Endothelial cell (in vitro differentiated cells): ENCODE data around the gene RGS7. TPM values are rescaled to one million over a fixed set of nuclear protein-coding genes. Genes with fewer than 3 reads are reported as not detected.
A peak's percentile ranks its signal among the peaks of the same experiment; 100 is the strongest.

Experiments used
- DNase-seq: peaks from one replicate; pipeline ENCODE4 v3.0.0; 2021; ENCODE audit warnings: low spot score
- H3K27ac Mint-ChIP-seq: one replicate; pipeline ENCODE4 v1.8.0; 2021; ENCODE audit warnings: mixed read lengths, inconsistent platforms; ENCODE audit not compliant: unreplicated experiment
- H3K27me3 Mint-ChIP-seq: one replicate; pipeline ENCODE4 v1.8.0; 2021; ENCODE audit warnings: mild to moderate bottlenecking, moderate library complexity, mixed read lengths, inconsistent platforms; ENCODE audit not compliant: unreplicated experiment
- H3K36me3 Mint-ChIP-seq: one replicate; pipeline ENCODE4 v1.8.0; 2021; ENCODE audit warnings: mild to moderate bottlenecking, low read depth, mixed read lengths, inconsistent platforms; ENCODE audit not compliant: unreplicated experiment
- H3K4me1 Mint-ChIP-seq: one replicate; pipeline ENCODE4 v1.8.0; 2021; ENCODE audit warnings: mild to moderate bottlenecking, mixed read lengths, inconsistent platforms; ENCODE audit not compliant: unreplicated experiment
- H3K4me3 Mint-ChIP-seq: one replicate; pipeline ENCODE4 v1.8.0; 2021; ENCODE audit warnings: mild to moderate bottlenecking, mixed read lengths, inconsistent platforms; ENCODE audit not compliant: unreplicated experiment
- H3K9me3 Mint-ChIP-seq: one replicate; pipeline ENCODE4 v1.8.0; 2021; ENCODE audit warnings: mixed read lengths, inconsistent platforms; ENCODE audit not compliant: unreplicated experiment
- CTCF ChIP-seq: fragments of 200-600 bp; sonication (generic); IDR thresholded peaks from one replicate; pipeline ENCODE4 v1.5.0; 2021; ENCODE audit warnings: antibody characterized with exemption; ENCODE audit not compliant: unreplicated experiment
- total RNA-seq: library from RNA; stranded (reverse); fragmentation: NEBNext Ultra II Directional; extraction: Animal tissue kit (Norgen Biotek cat#: 25700); gene quantifications from one replicate; pipeline ENCODE4 v1.2.1, GENCODE V29; 2021; ENCODE audit not compliant: unreplicated experiment

Gene RGS7
- total RNA-seq, 1 donor from 2014 or later: 1.4 TPM

DNA sequence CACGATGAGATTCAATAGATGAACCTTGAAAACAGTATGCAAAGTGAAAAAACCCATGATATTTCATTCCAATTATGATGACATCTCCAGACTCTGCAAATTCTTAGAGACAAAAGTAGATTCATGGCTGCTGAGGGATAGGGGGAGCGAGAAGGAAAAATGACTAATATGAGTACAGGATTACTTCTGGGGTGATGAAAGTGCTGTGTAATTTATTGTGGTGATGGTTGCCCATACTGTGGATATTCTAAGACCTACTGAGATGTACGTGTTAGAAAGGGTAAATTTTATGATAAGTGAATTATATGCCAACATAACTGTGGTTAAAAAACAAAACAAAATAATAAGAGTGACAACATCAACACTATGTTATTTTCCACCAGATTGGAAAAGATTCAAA lies 18.9 kb upstream of the RGS7 start:
- Mint-ChIP-seq H3K27me3 (no peaks in the 10 kb centered on the region), H3K9me3 (no peaks in the 10 kb centered on the region), H3K36me3 (no peaks in the 10 kb centered on the region), H3K27ac (no peak overlapping the region), H3K4me3 (no peak overlapping the region), H3K4me1 (no peaks in the 10 kb centered on the region)
- TF ChIP-seq CTCF: no peak
- DNase-seq: no peak

- Mint-ChIP-seq H3K27me3 (no peaks in the 10 kb centered on the region), H3K36me3 (no peaks in the 10 kb centered on the region), H3K27ac (no peak overlapping the region), H3K4me1 (no peaks in the 10 kb centered on the region), H3K9me3 (no peaks in the 10 kb centered on the region), H3K4me3 (no peak overlapping the region)
- no peak for DNase-seq
- TF ChIP-seq CTCF: no peak
Observed at GRCh38 chr1:241366196-241366595, 9.2 kb upstream of the RGS7 start.

DNA sequence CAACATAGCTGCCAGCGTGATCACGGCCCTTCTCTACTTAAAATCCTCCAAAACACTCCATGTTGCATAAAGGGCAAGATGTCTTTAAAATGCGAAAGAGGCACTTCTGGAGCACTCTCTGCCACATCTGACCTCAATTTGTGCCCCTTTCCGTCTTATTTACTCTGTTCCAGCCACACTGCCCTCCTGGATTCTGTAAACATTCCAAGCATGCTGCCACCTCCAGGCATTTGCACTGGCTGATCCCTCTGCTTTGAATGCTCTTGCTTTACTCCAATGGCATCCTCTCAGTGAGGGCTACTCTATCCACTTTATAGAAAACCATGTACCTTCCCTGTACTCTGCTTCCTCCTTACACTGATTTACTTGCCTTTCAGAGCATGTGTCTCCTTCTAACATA lies 5.3 kb upstream of the RGS7 start:
- Mint-ChIP-seq H3K4me1 (peaks cover 6% of the 10 kb centered on the region), H3K9me3 (no peaks in the 10 kb centered on the region)

DNA sequence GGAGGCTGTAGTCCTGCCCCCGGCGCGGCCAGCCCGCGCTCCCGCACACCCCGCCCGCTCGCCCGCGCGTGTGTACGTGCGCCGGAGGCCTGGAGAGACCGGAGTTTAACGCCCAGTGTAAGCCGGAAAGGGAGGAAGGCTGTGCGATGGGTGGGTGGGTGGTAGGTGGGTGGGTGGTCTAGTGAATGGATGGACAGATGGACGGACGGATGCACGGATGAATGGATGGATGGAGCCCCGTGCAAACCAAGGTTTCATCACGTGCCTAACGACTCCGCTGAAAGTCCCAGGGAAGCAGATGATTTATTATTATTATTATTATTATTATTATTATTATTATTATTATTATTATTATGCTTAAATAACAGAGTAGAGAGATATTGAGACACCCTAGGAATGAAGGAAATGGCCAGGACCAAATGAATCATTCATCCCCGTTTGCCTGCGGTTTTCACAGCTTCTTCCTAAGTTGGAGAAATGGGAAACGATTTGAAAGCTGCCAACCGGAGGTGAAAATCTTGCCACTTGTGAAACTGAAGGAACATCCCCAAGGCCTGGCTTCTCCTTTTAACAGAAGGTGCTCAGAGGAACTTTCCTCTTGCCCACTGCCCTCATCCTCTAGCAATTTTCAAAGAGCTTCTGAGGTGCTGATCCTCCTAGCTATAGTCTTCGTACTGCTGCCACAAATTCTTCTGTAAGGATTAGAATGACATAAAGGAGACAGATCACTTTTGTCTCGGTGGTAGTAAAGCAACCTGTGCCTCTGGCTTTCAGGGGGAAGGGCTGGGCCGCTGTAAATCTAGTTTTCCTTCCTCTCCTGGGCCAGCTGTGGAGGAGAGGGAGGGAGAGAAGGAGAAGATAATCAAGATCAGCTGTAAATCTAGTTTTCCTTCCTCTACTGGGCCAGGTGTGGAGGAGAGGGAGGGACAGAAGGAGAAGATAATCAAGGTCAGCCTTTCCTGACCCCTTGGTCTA lies 648 bp upstream of the RGS7 start:
- no peak for DNase-seq

More for the DNA sequence above, 5.3 kb upstream of the RGS7 start:
- H3K36me3 Mint-ChIP-seq: no peaks in the 10 kb centered on the region
- no peak for TF ChIP-seq CTCF
- DNase-seq: no peak
- no peak overlapping the region for H3K4me3 Mint-ChIP-seq
- H3K27ac Mint-ChIP-seq: no peak overlapping the region
- peaks cover 3% of the 10 kb centered on the region for H3K27me3 Mint-ChIP-seq

More for the DNA sequence above, 648 bp upstream of the RGS7 start:
- Mint-ChIP-seq H3K4me1 (peaks cover 6% of the 10 kb centered on the region), H3K36me3 (no peaks in the 10 kb centered on the region), H3K27ac (no peak overlapping the region), H3K4me3 (peak overlapping the region; percentile 90), H3K27me3 (peaks cover 8% of the 10 kb centered on the region), H3K9me3 (no peaks in the 10 kb centered on the region)
- TF ChIP-seq CTCF: no peak
